WTC11 (cell line): ENCODE results near the gene ZSWIM2. TPM values are rescaled to one million over a fixed set of nuclear protein-coding genes. Genes with fewer than 3 reads are reported as not detected.
A peak's percentile ranks its signal among the peaks of the same experiment; 100 is the strongest.
"Not testable (repeated sequence)": the region's sequence is repeated elsewhere in the genome, so short reads cannot be mapped to it uniquely, and the experiment has no call there.

Experiments used
- ATAC-seq: fragments of 200-7000 bp; cut with Tn5 transposase; 2 replicates; pipeline ENCODE4 v1.10.0; 2021; ENCODE audit warnings: mild to moderate bottlenecking, moderate library complexity
- CTCF ChIA-PET: fragments of 300-600 bp; sonication (Branson Sonifier 250); formaldehyde crosslinking; loops from one replicate; lab custom pipeline; 2021; ENCODE audit warnings: antibody characterized with exemption; lab: Charles Lee
- POLR2A ChIA-PET: fragments of 350-600 bp; sonication (Branson Sonifier 250); formaldehyde crosslinking; loops from one replicate; lab custom pipeline; 2021; ENCODE audit warnings: antibody characterized with exemption; lab: Charles Lee
- DNase-seq: peaks from one replicate; pipeline ENCODE4 v3.0.0; 2021; ENCODE audit warnings: low spot score
- H3K27ac Mint-ChIP-seq: 2 replicates; pipeline ENCODE4 v1.8.0; 2021; ENCODE audit warnings: mixed read lengths
- H3K27me3 Mint-ChIP-seq: 2 replicates; pipeline ENCODE4 v1.8.0; 2021; ENCODE audit warnings: low read depth, mild to moderate bottlenecking, moderate library complexity, mixed read lengths
- H3K36me3 Mint-ChIP-seq: 2 replicates; pipeline ENCODE4 v1.8.0; 2021; ENCODE audit warnings: mixed read lengths
- H3K4me1 Mint-ChIP-seq: 2 replicates; pipeline ENCODE4 v1.8.0; 2022; ENCODE audit warnings: mixed read lengths
- H3K4me3 Mint-ChIP-seq: 2 replicates; pipeline ENCODE4 v1.8.0; 2021; ENCODE audit warnings: mild to moderate bottlenecking, moderate library complexity, mixed read lengths
- H3K9me3 Mint-ChIP-seq: 2 replicates; pipeline ENCODE4 v1.8.0; 2021; ENCODE audit warnings: mixed read lengths
- ELF4 ChIP-seq: sonication (generic); formaldehyde crosslinking; IDR thresholded peaks from 2 replicates; pipeline ENCODE4 v1.8.1; 2022; ENCODE audit warnings: low read depth, mild to moderate bottlenecking, moderate library complexity, missing genetic modification reagents
- ESRRA ChIP-seq: sonication (generic); formaldehyde crosslinking; IDR thresholded peaks from 2 replicates; pipeline ENCODE4 v1.8.1; 2022; ENCODE audit warnings: mild to moderate bottlenecking, missing genetic modification reagents, borderline replicate concordance
- GABPB1 ChIP-seq: sonication (generic); formaldehyde crosslinking; IDR thresholded peaks from 2 replicates; pipeline ENCODE4 v1.8.1; 2023; ENCODE audit warnings: mild to moderate bottlenecking, missing genetic modification reagents
- MYBL2 ChIP-seq: sonication (generic); formaldehyde crosslinking; IDR thresholded peaks from 2 replicates; pipeline ENCODE4 v1.8.1; 2023; ENCODE audit warnings: mild to moderate bottlenecking, moderate library complexity, missing genetic modification reagents
- NFYB ChIP-seq: sonication (generic); formaldehyde crosslinking; conservative IDR thresholded peaks from 2 replicates; pipeline ENCODE4 v1.8.0; 2022; ENCODE audit warnings: low read depth, missing genetic modification reagents
- NR1H2 ChIP-seq: sonication (generic); formaldehyde crosslinking; IDR thresholded peaks from 2 replicates; pipeline ENCODE4 v1.9.0; 2021; ENCODE audit warnings: mild to moderate bottlenecking, moderate library complexity, missing genetic modification reagents
- SMAD3 ChIP-seq: sonication (generic); formaldehyde crosslinking; IDR thresholded peaks from 2 replicates; pipeline ENCODE4 v1.8.0; 2022; ENCODE audit warnings: missing genetic modification reagents, mild to moderate bottlenecking, borderline replicate concordance
- SOX15 ChIP-seq: fragments of 250-450 bp; sonication (Bioruptor Pico); IDR thresholded peaks from 2 replicates; pipeline ENCODE4 v1.9.0; 2021; ENCODE audit warnings: mild to moderate bottlenecking
- TEAD4 ChIP-seq: sonication (generic); formaldehyde crosslinking; IDR thresholded peaks from 2 replicates; pipeline ENCODE4 v1.8.0; 2022; ENCODE audit warnings: mild to moderate bottlenecking, missing genetic modification reagents
- ZNF671 ChIP-seq: fragments of 250-450 bp; sonication (Bioruptor Pico); IDR thresholded peaks from 2 replicates; pipeline ENCODE4 v1.8.0; 2021; ENCODE audit warnings: mild to moderate bottlenecking
- total RNA-seq: library from RNA; stranded (reverse); gene quantifications from 3 replicates; pipeline ENCODE4 v1.2.3, GENCODE V29; 2021
- TF ChIP-seq, protein P1 (sequence below): sonication (generic); formaldehyde crosslinking; IDR thresholded peaks from 2 replicates; pipeline ENCODE4 v1.8.0; 2022; ENCODE audit warnings: mild to moderate bottlenecking, missing genetic modification reagents
- TF ChIP-seq, protein P2 (sequence below): fragments of 250-450 bp; sonication (Bioruptor Pico); IDR thresholded peaks from 2 replicates; pipeline ENCODE4 v1.9.0; 2021; ENCODE audit warnings: moderate library complexity, mild to moderate bottlenecking, inconsistent platforms, borderline replicate concordance
- TF ChIP-seq, protein P3 (sequence below): fragments of 200-600 bp; IDR thresholded peaks from 2 replicates; pipeline ENCODE4 v1.8.0; 2022; ENCODE audit warnings: antibody characterized with exemption
- TF ChIP-seq, protein P4 (sequence below): sonication (generic); formaldehyde crosslinking; IDR thresholded peaks from 2 replicates; pipeline ENCODE4 v1.8.1; 2023; ENCODE audit warnings: mild to moderate bottlenecking, missing genetic modification reagents
- TF ChIP-seq, protein P5 (sequence below): sonication (generic); formaldehyde crosslinking; IDR thresholded peaks from 2 replicates; pipeline ENCODE4 v1.8.0; 2022; ENCODE audit warnings: mild to moderate bottlenecking, missing genetic modification reagents
- TF ChIP-seq, protein P6 (sequence below): sonication (generic); formaldehyde crosslinking; IDR thresholded peaks from 2 replicates; pipeline ENCODE4 v1.8.1; 2023; ENCODE audit warnings: mild to moderate bottlenecking, missing genetic modification reagents

Gene ZSWIM2
- total RNA-seq, 1 experiment from 2014 or later = not detected

DNA sequence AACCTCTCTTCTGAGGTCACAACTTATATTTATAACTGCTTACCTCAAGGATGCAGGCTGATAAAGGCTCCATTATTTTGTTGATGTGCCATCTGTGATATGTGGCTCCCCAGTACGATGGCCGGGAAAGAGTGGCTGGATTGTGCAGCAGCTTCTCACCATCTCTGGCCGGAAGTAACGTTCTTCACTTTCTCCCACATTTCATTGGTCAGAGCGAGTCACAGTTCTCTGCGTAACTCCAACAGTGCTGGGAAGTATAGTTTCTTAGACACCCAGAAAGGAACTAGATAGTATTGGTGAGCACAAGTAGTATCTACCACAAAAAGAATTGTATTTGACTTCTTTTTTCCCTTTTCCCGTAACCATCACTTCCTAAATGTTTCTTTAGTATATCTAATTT is 28.7 kb downstream of the ZSWIM2 start (continued):
- TF ChIP-seq, protein P1, sequence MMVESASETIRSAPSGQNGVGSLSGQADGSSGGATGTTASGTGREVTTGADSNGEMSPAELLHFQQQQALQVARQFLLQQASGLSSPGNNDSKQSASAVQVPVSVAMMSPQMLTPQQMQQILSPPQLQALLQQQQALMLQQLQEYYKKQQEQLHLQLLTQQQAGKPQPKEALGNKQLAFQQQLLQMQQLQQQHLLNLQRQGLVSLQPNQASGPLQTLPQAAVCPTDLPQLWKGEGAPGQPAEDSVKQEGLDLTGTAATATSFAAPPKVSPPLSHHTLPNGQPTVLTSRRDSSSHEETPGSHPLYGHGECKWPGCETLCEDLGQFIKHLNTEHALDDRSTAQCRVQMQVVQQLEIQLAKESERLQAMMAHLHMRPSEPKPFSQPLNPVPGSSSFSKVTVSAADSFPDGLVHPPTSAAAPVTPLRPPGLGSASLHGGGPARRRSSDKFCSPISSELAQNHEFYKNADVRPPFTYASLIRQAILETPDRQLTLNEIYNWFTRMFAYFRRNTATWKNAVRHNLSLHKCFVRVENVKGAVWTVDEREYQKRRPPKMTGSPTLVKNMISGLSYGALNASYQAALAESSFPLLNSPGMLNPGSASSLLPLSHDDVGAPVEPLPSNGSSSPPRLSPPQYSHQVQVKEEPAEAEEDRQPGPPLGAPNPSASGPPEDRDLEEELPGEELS (CRISPR knock-in tag) = no peak
- TF ChIP-seq MYBL2 (CRISPR knock-in tag) (no peak), ZNF671 (CRISPR knock-in tag) (no peak)
- TF ChIP-seq, protein P2, sequence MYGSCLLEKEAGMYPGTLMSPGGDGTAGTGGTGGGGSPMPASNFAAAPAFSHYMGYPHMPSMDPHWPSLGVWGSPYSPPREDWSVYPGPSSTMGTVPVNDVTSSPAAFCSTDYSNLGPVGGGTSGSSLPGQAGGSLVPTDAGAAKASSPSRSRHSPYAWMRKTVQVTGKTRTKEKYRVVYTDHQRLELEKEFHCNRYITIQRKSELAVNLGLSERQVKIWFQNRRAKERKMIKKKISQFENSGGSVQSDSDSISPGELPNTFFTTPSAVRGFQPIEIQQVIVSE (CRISPR knock-in tag) = no peak
- TF ChIP-seq, protein P3, sequence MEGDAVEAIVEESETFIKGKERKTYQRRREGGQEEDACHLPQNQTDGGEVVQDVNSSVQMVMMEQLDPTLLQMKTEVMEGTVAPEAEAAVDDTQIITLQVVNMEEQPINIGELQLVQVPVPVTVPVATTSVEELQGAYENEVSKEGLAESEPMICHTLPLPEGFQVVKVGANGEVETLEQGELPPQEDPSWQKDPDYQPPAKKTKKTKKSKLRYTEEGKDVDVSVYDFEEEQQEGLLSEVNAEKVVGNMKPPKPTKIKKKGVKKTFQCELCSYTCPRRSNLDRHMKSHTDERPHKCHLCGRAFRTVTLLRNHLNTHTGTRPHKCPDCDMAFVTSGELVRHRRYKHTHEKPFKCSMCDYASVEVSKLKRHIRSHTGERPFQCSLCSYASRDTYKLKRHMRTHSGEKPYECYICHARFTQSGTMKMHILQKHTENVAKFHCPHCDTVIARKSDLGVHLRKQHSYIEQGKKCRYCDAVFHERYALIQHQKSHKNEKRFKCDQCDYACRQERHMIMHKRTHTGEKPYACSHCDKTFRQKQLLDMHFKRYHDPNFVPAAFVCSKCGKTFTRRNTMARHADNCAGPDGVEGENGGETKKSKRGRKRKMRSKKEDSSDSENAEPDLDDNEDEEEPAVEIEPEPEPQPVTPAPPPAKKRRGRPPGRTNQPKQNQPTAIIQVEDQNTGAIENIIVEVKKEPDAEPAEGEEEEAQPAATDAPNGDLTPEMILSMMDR = no peak

DNA sequence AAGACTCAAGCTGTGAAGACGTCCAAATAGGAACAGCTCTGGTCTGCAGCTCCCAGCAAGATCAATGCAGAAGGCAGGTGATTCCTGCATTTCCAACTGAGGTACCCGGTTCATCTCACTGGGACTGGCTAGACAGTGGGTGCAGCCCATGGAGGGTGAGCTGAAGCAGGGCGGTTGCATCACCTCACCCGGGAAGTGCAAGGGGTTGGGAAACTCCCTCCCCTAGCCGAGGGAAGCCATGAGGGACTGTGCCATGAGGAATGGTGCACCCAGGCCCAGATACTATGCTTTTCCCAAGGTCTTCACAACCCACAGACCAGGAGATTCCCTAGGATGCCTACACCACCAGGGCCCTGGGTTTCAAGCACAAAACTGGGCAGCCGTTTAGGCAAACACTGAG is 37.2 kb downstream of the ZSWIM2 start:
- H3K9me3 Mint-ChIP-seq, ATAC-seq, H3K27ac Mint-ChIP-seq, DNase-seq, H3K27me3 Mint-ChIP-seq, CTCF ChIA-PET, H3K4me3 Mint-ChIP-seq, H3K36me3 Mint-ChIP-seq: not testable (repeated sequence)
- POLR2A ChIA-PET = interaction anchor here (0.8 kb wide), 1 partner anchor 9 kb away, joined by 3 read pairs; no protein-coding TSS in a partner anchor
- TF ChIP-seq GABPB1 (CRISPR knock-in tag) = peak; percentile 85
- peaks cover 10% of the 10 kb centered on the region for H3K4me1 Mint-ChIP-seq

DNA sequence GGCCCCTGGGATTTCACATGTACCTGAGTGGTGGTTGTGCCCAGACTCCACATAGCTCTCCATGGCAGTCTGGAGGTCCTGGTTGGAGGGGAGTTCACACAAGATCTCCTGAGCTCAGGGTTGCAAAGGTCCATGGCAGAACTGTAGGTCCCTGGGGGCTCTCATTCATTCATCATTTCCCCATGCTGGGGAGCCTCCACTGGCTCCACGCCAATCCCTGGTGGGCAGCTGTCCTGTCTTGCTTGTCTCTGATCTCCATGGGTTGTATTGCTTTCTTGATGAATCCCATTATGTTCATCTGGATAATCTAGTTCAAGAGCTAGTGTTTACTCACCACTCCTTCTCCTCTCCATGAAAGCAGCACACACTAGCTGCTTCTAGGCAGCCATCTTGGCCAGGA is 42.4 kb downstream of the ZSWIM2 start:
- peaks cover 21% of the 10 kb centered on the region for H3K9me3 Mint-ChIP-seq
- POLR2A ChIA-PET = no interaction called here
- H3K27me3 Mint-ChIP-seq = no peaks in the 10 kb centered on the region
- ATAC-seq (no peak), DNase-seq (no peak)
- peaks cover 6% of the 10 kb centered on the region for H3K36me3 Mint-ChIP-seq
- no peak overlapping the region for H3K27ac Mint-ChIP-seq
- H3K4me3 Mint-ChIP-seq = no peak overlapping the region
- TF ChIP-seq, protein P4, sequence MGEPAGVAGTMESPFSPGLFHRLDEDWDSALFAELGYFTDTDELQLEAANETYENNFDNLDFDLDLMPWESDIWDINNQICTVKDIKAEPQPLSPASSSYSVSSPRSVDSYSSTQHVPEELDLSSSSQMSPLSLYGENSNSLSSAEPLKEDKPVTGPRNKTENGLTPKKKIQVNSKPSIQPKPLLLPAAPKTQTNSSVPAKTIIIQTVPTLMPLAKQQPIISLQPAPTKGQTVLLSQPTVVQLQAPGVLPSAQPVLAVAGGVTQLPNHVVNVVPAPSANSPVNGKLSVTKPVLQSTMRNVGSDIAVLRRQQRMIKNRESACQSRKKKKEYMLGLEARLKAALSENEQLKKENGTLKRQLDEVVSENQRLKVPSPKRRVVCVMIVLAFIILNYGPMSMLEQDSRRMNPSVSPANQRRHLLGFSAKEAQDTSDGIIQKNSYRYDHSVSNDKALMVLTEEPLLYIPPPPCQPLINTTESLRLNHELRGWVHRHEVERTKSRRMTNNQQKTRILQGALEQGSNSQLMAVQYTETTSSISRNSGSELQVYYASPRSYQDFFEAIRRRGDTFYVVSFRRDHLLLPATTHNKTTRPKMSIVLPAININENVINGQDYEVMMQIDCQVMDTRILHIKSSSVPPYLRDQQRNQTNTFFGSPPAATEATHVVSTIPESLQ = no peak
- TF ChIP-seq ZNF671 (CRISPR knock-in tag) (no peak), SOX15 (CRISPR knock-in tag) (no peak), TEAD4 (CRISPR knock-in tag) (no peak), ESRRA (CRISPR knock-in tag) (no peak), ELF4 (no peak), NFYB (no peak), NR1H2 (no peak), SMAD3 (CRISPR knock-in tag) (no peak)
- TF ChIP-seq, protein P5, sequence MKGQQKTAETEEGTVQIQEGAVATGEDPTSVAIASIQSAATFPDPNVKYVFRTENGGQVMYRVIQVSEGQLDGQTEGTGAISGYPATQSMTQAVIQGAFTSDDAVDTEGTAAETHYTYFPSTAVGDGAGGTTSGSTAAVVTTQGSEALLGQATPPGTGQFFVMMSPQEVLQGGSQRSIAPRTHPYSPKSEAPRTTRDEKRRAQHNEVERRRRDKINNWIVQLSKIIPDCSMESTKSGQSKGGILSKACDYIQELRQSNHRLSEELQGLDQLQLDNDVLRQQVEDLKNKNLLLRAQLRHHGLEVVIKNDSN = no peak
- TF ChIP-seq, protein P6, sequence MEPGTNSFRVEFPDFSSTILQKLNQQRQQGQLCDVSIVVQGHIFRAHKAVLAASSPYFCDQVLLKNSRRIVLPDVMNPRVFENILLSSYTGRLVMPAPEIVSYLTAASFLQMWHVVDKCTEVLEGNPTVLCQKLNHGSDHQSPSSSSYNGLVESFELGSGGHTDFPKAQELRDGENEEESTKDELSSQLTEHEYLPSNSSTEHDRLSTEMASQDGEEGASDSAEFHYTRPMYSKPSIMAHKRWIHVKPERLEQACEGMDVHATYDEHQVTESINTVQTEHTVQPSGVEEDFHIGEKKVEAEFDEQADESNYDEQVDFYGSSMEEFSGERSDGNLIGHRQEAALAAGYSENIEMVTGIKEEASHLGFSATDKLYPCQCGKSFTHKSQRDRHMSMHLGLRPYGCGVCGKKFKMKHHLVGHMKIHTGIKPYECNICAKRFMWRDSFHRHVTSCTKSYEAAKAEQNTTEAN (CRISPR knock-in tag) = no peak
- CTCF ChIA-PET = no interaction called here
- H3K4me1 Mint-ChIP-seq = peaks cover 10% of the 10 kb centered on the region

DNA sequence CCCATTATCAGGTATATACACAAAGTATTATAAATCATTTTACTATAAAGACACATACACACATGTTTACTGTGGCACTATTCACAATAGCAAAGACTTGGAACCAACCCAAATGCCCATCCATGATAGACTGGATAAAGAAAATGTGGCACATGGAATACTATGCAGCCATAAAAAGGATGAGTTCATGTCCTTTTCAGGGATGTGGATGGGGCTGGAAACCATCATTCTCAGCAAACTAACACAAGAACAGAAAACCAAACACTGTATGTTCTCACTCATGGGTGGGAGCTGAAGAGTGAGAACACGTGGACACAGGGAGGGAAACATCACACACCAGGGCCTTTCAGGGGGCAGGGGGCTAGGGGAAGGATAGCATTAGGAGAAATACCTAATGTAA is 50.4 kb downstream of the ZSWIM2 start:
- H3K27me3 Mint-ChIP-seq, POLR2A ChIA-PET, H3K4me3 Mint-ChIP-seq, H3K4me1 Mint-ChIP-seq, H3K27ac Mint-ChIP-seq, DNase-seq, CTCF ChIA-PET, ATAC-seq, H3K36me3 Mint-ChIP-seq: not testable (repeated sequence)
- H3K9me3 Mint-ChIP-seq = peaks cover 14% of the 10 kb centered on the region
